ENCODE data around the gene DDX5.

DDX5 gene

GRCh38 chr17:64506201-64506575 is at the start of gene DDX5:
TSS of gene DDX5 (minus strand) at chr17:64506289. CDS start at chr17:64506119, 170 bp downstream.
- peak within 1 kb of the TSS; percentile 96 for H3K4me3 ChIP-seq (ENCODE audit: low read depth, low read length)
- DNase-seq (ENCODE audit: low read depth), result no peak
- in situ Hi-C loops (cut with HindIII; ENCODE audit: low sequenced_read_pairs), result no loop called here
- TF ChIP-seq CTCF (IDR thresholded peaks at IDR 0.05; ENCODE audit: low read depth, low read length, missing control alignments), result no peak

GRCh38 chr17:64555281-64555680 is 49.2 kb upstream of the DDX5 start:
- no peak for TF ChIP-seq CTCF (IDR thresholded peaks at IDR 0.05; ENCODE audit: low read depth, low read length, missing control alignments)
- no peak overlapping the region for H3K4me3 ChIP-seq (ENCODE audit: low read depth, low read length)
- DNase-seq (ENCODE audit: low read depth), result no peak
- in situ Hi-C loops (cut with HindIII; ENCODE audit: low sequenced_read_pairs), result no loop called here

- in situ Hi-C loops (cut with HindIII; ENCODE audit: low sequenced_read_pairs), result no loop called here
- no peak for TF ChIP-seq CTCF (IDR thresholded peaks at IDR 0.05; ENCODE audit: low read depth, low read length, missing control alignments)
- H3K4me3 ChIP-seq (ENCODE audit: low read depth, low read length), result no peak overlapping the region
- no peak for DNase-seq (ENCODE audit: low read depth)
These were observed 48.0 kb upstream of the DDX5 start for GRCh38 chr17:64554028-64554637.

- H3K4me3 ChIP-seq (ENCODE audit: low read depth, low read length), result no peak overlapping the region
- no peak for TF ChIP-seq CTCF (IDR thresholded peaks at IDR 0.05; ENCODE audit: low read depth, low read length, missing control alignments)
- in situ Hi-C loops (cut with HindIII; ENCODE audit: low sequenced_read_pairs), result no loop called here
- DNase-seq (ENCODE audit: low read depth), result no peak
These were observed 45.4 kb upstream of the DDX5 start for GRCh38 chr17:64551461-64551860.

GRCh38 chr17:64547319-64547718 is 41.2 kb upstream of the DDX5 start:
- TF ChIP-seq CTCF (IDR thresholded peaks at IDR 0.05; ENCODE audit: low read depth, low read length, missing control alignments), result no peak
- in situ Hi-C loops (cut with HindIII; ENCODE audit: low sequenced_read_pairs), result no loop called here
- H3K4me3 ChIP-seq (ENCODE audit: low read depth, low read length), result no peak overlapping the region
- DNase-seq (ENCODE audit: low read depth), result no peak

- no peak for TF ChIP-seq CTCF (IDR thresholded peaks at IDR 0.05; ENCODE audit: low read depth, low read length, missing control alignments)
- DNase-seq (ENCODE audit: low read depth), result no peak
- in situ Hi-C loops (cut with HindIII; ENCODE audit: low sequenced_read_pairs), result no loop called here
These were observed 40.6 kb upstream of the DDX5 start for GRCh38 chr17:64546716-64547115.

More at GRCh38 chr17:64546716-64547115, 40.6 kb upstream of the DDX5 start:
- H3K4me3 ChIP-seq (ENCODE audit: low read depth, low read length), result no peak overlapping the region

Measured in astrocyte of the cerebellum (primary cell).